ENCODE results near the gene CDKAL1. TPM values are rescaled to one million over a fixed set of nuclear protein-coding genes. Genes with fewer than 3 reads are reported as not detected.

Gene CDKAL1
- total and polyA plus RNA-seq, 2 of the 8 experiments (the other 6 are each of a cell fraction or from before 2014, with no cell fraction given): 8.4 to 24.6 TPM

GRCh38 chr6:20712011-20712410 lies 177.8 kb downstream of the CDKAL1 start (continued):
- TF ChIP-seq, protein P1, sequence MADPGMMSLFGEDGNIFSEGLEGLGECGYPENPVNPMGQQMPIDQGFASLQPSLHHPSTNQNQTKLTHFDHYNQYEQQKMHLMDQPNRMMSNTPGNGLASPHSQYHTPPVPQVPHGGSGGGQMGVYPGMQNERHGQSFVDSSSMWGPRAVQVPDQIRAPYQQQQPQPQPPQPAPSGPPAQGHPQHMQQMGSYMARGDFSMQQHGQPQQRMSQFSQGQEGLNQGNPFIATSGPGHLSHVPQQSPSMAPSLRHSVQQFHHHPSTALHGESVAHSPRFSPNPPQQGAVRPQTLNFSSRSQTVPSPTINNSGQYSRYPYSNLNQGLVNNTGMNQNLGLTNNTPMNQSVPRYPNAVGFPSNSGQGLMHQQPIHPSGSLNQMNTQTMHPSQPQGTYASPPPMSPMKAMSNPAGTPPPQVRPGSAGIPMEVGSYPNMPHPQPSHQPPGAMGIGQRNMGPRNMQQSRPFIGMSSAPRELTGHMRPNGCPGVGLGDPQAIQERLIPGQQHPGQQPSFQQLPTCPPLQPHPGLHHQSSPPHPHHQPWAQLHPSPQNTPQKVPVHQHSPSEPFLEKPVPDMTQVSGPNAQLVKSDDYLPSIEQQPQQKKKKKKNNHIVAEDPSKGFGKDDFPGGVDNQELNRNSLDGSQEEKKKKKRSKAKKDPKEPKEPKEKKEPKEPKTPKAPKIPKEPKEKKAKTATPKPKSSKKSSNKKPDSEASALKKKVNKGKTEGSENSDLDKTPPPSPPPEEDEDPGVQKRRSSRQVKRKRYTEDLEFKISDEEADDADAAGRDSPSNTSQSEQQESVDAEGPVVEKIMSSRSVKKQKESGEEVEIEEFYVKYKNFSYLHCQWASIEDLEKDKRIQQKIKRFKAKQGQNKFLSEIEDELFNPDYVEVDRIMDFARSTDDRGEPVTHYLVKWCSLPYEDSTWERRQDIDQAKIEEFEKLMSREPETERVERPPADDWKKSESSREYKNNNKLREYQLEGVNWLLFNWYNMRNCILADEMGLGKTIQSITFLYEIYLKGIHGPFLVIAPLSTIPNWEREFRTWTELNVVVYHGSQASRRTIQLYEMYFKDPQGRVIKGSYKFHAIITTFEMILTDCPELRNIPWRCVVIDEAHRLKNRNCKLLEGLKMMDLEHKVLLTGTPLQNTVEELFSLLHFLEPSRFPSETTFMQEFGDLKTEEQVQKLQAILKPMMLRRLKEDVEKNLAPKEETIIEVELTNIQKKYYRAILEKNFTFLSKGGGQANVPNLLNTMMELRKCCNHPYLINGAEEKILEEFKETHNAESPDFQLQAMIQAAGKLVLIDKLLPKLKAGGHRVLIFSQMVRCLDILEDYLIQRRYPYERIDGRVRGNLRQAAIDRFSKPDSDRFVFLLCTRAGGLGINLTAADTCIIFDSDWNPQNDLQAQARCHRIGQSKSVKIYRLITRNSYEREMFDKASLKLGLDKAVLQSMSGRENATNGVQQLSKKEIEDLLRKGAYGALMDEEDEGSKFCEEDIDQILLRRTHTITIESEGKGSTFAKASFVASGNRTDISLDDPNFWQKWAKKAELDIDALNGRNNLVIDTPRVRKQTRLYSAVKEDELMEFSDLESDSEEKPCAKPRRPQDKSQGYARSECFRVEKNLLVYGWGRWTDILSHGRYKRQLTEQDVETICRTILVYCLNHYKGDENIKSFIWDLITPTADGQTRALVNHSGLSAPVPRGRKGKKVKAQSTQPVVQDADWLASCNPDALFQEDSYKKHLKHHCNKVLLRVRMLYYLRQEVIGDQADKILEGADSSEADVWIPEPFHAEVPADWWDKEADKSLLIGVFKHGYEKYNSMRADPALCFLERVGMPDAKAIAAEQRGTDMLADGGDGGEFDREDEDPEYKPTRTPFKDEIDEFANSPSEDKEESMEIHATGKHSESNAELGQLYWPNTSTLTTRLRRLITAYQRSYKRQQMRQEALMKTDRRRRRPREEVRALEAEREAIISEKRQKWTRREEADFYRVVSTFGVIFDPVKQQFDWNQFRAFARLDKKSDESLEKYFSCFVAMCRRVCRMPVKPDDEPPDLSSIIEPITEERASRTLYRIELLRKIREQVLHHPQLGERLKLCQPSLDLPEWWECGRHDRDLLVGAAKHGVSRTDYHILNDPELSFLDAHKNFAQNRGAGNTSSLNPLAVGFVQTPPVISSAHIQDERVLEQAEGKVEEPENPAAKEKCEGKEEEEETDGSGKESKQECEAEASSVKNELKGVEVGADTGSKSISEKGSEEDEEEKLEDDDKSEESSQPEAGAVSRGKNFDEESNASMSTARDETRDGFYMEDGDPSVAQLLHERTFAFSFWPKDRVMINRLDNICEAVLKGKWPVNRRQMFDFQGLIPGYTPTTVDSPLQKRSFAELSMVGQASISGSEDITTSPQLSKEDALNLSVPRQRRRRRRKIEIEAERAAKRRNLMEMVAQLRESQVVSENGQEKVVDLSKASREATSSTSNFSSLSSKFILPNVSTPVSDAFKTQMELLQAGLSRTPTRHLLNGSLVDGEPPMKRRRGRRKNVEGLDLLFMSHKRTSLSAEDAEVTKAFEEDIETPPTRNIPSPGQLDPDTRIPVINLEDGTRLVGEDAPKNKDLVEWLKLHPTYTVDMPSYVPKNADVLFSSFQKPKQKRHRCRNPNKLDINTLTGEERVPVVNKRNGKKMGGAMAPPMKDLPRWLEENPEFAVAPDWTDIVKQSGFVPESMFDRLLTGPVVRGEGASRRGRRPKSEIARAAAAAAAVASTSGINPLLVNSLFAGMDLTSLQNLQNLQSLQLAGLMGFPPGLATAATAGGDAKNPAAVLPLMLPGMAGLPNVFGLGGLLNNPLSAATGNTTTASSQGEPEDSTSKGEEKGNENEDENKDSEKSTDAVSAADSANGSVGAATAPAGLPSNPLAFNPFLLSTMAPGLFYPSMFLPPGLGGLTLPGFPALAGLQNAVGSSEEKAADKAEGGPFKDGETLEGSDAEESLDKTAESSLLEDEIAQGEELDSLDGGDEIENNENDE (IDR thresholded peaks at IDR 0.05; ENCODE audit: insufficient replicate concordance, low read length): no peak
- TF ChIP-seq SRF (IDR thresholded peaks at IDR 0.05; ENCODE audit: low read depth, low read length) (no peak), CBX5 (IDR thresholded peaks at IDR 0.05; ENCODE audit: low read depth, low read length) (no peak)

Measured in H1 (cell line).